GM23338 (cell line): ENCODE measurements around the gene AGPS. TPM values are rescaled to one million over a fixed set of nuclear protein-coding genes. Genes with fewer than 3 reads are reported as not detected.

Experiments used
- ATAC-seq: fragments of 200-7000 bp; cut with Tn5 transposase; 3 replicates; pipeline ENCODE4 v1.9.1; 2020
- DNase-seq: peaks from one replicate; pipeline ENCODE4 v3.0.0-alpha.2; 2015; ENCODE audit warnings: low spot score
- H2AFZ ChIP-seq: fragments of 200-600 bp; sonication (generic); 2 replicates; pipeline ENCODE4 v1.8.0; 2016; ENCODE audit warnings: antibody characterized with exemption, mild to moderate bottlenecking, moderate library complexity
- H3F3A ChIP-seq: fragments of 200-600 bp; sonication (generic); replicated peaks from 2 replicates; pipeline ENCODE4 v1.8.0; 2017; ENCODE audit warnings: antibody characterized with exemption, mixed run types, low read depth
- H3K27ac ChIP-seq: fragments of 200-600 bp; sonication (generic); 2 replicates; pipeline ENCODE4 v1.6.1; 2016; ENCODE audit warnings: low read depth
- H3K27me3 ChIP-seq: fragments of 200-600 bp; sonication (generic); 2 replicates; pipeline ENCODE4 v1.8.0; 2016; ENCODE audit warnings: mild to moderate bottlenecking, mixed run types, moderate library complexity; ENCODE audit not compliant: insufficient read depth
- H3K36me3 ChIP-seq: fragments of 200-600 bp; sonication (generic); 2 replicates; pipeline ENCODE4 v1.8.0; 2016; ENCODE audit warnings: mild to moderate bottlenecking; ENCODE audit not compliant: insufficient read depth
- H3K4me1 ChIP-seq: fragments of 200-600 bp; sonication (generic); 2 replicates; pipeline ENCODE4 v1.8.0; 2016; ENCODE audit warnings: mild to moderate bottlenecking, moderate library complexity; ENCODE audit not compliant: insufficient read depth
- H3K4me2 ChIP-seq: fragments of 200-600 bp; sonication (generic); 2 replicates; pipeline ENCODE4 v1.7.1; 2017; ENCODE audit warnings: mixed run types
- H3K4me3 ChIP-seq: fragments of 200-600 bp; sonication (generic); 2 replicates; pipeline ENCODE4 v1.6.1; 2016; ENCODE audit warnings: mixed run types
- H3K79me2 ChIP-seq: fragments of 200-600 bp; sonication (generic); replicated peaks from 2 replicates; pipeline ENCODE4 v1.8.0; 2017; ENCODE audit warnings: mild to moderate bottlenecking; ENCODE audit not compliant: insufficient read depth
- H3K9me2 ChIP-seq: fragments of 200-600 bp; sonication (generic); 2 replicates; pipeline ENCODE4 v1.8.0; 2017; ENCODE audit not compliant: insufficient read depth
- H4K20me1 ChIP-seq: fragments of 200-600 bp; sonication (generic); replicated peaks from 2 replicates; pipeline ENCODE4 v1.8.0; 2017; ENCODE audit warnings: mild to moderate bottlenecking; ENCODE audit not compliant: insufficient read depth
- H3K27ac Mint-ChIP-seq: 2 replicates; pipeline ENCODE4 v1.8.0; 2020; ENCODE audit warnings: inconsistent platforms, mild to moderate bottlenecking, moderate library complexity, mixed read lengths
- H3K27me3 Mint-ChIP-seq: 3 replicates; pipeline ENCODE4 v1.8.0; 2022; ENCODE audit warnings: low read depth, mild to moderate bottlenecking, moderate library complexity, mixed read lengths, inconsistent platforms; ENCODE audit not compliant: insufficient read depth, poor library complexity
- H3K36me3 Mint-ChIP-seq: 3 replicates; pipeline ENCODE4 v1.8.0; 2021; ENCODE audit warnings: low read depth, mild to moderate bottlenecking, inconsistent platforms, moderate library complexity, mixed read lengths
- H3K4me1 Mint-ChIP-seq: 3 replicates; pipeline ENCODE4 v1.8.0; 2020; ENCODE audit warnings: mild to moderate bottlenecking, inconsistent platforms, mixed read lengths
- H3K4me3 Mint-ChIP-seq: 3 replicates; pipeline ENCODE4 v1.8.0; 2021; ENCODE audit warnings: moderate library complexity, mild to moderate bottlenecking, inconsistent platforms, mixed read lengths
- H3K9me3 Mint-ChIP-seq: 3 replicates; pipeline ENCODE4 v1.8.0; 2020; ENCODE audit warnings: moderate library complexity, mild to moderate bottlenecking, inconsistent platforms, mixed read lengths
- CREB1 ChIP-seq: fragments of 250-450 bp; sonication (Bioruptor Pico); IDR thresholded peaks from 2 replicates; pipeline ENCODE4 v1.5.0; 2020; ENCODE audit warnings: low read depth, mild to moderate bottlenecking, moderate library complexity
- EZH2 ChIP-seq: fragments of 200-600 bp; sonication (generic); IDR thresholded peaks from one replicate; pipeline ENCODE4 v1.8.0; 2017; ENCODE audit warnings: antibody characterized with exemption, mild to moderate bottlenecking, low read depth; ENCODE audit not compliant: unreplicated experiment
- EZH2phosphoT487 ChIP-seq: fragments of 200-600 bp; sonication (generic); IDR thresholded peaks from one replicate; pipeline ENCODE4 v1.8.1; 2018; ENCODE audit warnings: antibody characterized with exemption; ENCODE audit not compliant: unreplicated experiment
- NANOG ChIP-seq: IDR thresholded peaks from 2 replicates; pipeline ENCODE4 v1.6.1; 2016; ENCODE audit warnings: antibody characterized with exemption, borderline replicate concordance
- POLR2AphosphoS5 ChIP-seq: IDR thresholded peaks from 2 replicates; pipeline ENCODE4 v1.6.1; 2016; ENCODE audit warnings: antibody characterized with exemption, low read depth
- STAT1 ChIP-seq: IDR thresholded peaks from one replicate; pipeline ENCODE4 v1.6.1; 2016; ENCODE audit warnings: antibody characterized with exemption; ENCODE audit not compliant: unreplicated experiment
- ZNF114 ChIP-seq: fragments of 250-450 bp; sonication (Bioruptor Pico); IDR thresholded peaks from 2 replicates; pipeline ENCODE4 v1.5.0; 2020; ENCODE audit warnings: mild to moderate bottlenecking, moderate library complexity
- ZNF331 ChIP-seq: fragments of 250-450 bp; sonication (Bioruptor Pico); IDR thresholded peaks from 2 replicates; pipeline ENCODE4 v1.5.0; 2020; ENCODE audit warnings: low read depth, mild to moderate bottlenecking, moderate library complexity
- polyA plus RNA-seq: library from polyadenylated mRNA; unstranded; fragments of >200 nt; fragmentation: Nextera tagmentation; extraction: Ambion mirVana; gene quantifications from 2 replicates; pipeline ENCODE4 v1.2.1, GENCODE V29; 2016
- total RNA-seq: library from RNA; depleted of rRNA; stranded (reverse); fragments of >200 nt; shearing (Covaris generic); gene quantifications from 2 replicates; pipeline ENCODE4 v1.2.3, GENCODE V29; 2014
- TF ChIP-seq, protein P1 (sequence below): fragments of 250-450 bp; sonication (Bioruptor Pico); IDR thresholded peaks from 2 replicates; pipeline ENCODE4 v1.5.0; 2020; ENCODE audit warnings: mild to moderate bottlenecking, moderate library complexity
- TF ChIP-seq, protein P2 (sequence below): IDR thresholded peaks from 2 replicates; pipeline ENCODE4 v1.6.1; 2016; ENCODE audit warnings: antibody characterized with exemption
- TF ChIP-seq, protein P3 (sequence below), 2 experiments: fragments of 200-600 bp in 1 of 2; sonication (generic) in 1 of 2; conservative IDR thresholded peaks; 2 replicates each; pipeline versions ENCODE4 v1.5.1 to v1.6.1; 2016 to 2017; ENCODE audit warnings: antibody characterized with exemption in 2 of 2, low read depth in 2 of 2, mild to moderate bottlenecking in 2 of 2, moderate library complexity in 1 of 2
- TF ChIP-seq, protein P4 (sequence below): IDR thresholded peaks from one replicate; pipeline ENCODE4 v1.6.1; 2018; ENCODE audit warnings: antibody characterized with exemption; ENCODE audit not compliant: unreplicated experiment

The AGPS gene
- total and polyA plus RNA-seq, 2 experiments from 2014 or later: 14.6 to 73.2 TPM

DNA sequence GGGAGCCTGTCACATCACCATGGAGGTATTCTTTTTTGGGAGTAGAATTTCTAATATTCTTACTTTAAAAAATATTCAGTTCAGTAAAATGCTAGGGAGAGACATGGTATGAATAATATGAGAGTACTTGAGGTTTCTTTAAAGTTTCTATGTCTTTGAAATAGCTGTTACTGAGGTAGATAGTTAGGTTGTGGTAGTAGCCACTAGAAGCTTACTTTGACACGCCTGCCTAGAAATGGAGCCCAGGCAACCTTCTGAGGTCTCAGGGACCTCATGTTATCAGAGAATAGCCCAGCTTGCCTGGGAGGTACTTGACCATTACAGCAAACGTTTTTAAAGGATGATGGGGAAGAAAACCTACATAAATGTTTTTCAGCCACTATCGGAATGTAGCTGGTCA lies 131.2 kb downstream of the AGPS start:
- H3K27me3 ChIP-seq: no peaks in the 10 kb centered on the region
- H3K27ac ChIP-seq: no peak overlapping the region
- no peaks in the 10 kb centered on the region for H3K36me3 ChIP-seq
- no peaks in the 10 kb centered on the region for H4K20me1 ChIP-seq
- no peak overlapping the region for H2AFZ ChIP-seq
- no peaks in the 10 kb centered on the region for H3F3A ChIP-seq
- no peak overlapping the region for H3K4me3 Mint-ChIP-seq
- H3K4me1 ChIP-seq: peaks cover 33% of the 10 kb centered on the region
- H3K27me3 Mint-ChIP-seq: no peaks in the 10 kb centered on the region
- no peaks in the 10 kb centered on the region for H3K9me2 ChIP-seq
- 0 out of 3 replicates have a peak, but pooled peaks cover 2% of the 10 kb centered on the region for H3K36me3 Mint-ChIP-seq
- no peak for DNase-seq
- peaks cover 24% of the 10 kb centered on the region for H3K4me1 Mint-ChIP-seq
- TF ChIP-seq CREB1 (CRISPR knock-in tag): no peak
- TF ChIP-seq POLR2AphosphoS5: no peak
- TF ChIP-seq EZH2phosphoT487: no peak
- no peak for TF ChIP-seq EZH2
- TF ChIP-seq, protein P1, sequence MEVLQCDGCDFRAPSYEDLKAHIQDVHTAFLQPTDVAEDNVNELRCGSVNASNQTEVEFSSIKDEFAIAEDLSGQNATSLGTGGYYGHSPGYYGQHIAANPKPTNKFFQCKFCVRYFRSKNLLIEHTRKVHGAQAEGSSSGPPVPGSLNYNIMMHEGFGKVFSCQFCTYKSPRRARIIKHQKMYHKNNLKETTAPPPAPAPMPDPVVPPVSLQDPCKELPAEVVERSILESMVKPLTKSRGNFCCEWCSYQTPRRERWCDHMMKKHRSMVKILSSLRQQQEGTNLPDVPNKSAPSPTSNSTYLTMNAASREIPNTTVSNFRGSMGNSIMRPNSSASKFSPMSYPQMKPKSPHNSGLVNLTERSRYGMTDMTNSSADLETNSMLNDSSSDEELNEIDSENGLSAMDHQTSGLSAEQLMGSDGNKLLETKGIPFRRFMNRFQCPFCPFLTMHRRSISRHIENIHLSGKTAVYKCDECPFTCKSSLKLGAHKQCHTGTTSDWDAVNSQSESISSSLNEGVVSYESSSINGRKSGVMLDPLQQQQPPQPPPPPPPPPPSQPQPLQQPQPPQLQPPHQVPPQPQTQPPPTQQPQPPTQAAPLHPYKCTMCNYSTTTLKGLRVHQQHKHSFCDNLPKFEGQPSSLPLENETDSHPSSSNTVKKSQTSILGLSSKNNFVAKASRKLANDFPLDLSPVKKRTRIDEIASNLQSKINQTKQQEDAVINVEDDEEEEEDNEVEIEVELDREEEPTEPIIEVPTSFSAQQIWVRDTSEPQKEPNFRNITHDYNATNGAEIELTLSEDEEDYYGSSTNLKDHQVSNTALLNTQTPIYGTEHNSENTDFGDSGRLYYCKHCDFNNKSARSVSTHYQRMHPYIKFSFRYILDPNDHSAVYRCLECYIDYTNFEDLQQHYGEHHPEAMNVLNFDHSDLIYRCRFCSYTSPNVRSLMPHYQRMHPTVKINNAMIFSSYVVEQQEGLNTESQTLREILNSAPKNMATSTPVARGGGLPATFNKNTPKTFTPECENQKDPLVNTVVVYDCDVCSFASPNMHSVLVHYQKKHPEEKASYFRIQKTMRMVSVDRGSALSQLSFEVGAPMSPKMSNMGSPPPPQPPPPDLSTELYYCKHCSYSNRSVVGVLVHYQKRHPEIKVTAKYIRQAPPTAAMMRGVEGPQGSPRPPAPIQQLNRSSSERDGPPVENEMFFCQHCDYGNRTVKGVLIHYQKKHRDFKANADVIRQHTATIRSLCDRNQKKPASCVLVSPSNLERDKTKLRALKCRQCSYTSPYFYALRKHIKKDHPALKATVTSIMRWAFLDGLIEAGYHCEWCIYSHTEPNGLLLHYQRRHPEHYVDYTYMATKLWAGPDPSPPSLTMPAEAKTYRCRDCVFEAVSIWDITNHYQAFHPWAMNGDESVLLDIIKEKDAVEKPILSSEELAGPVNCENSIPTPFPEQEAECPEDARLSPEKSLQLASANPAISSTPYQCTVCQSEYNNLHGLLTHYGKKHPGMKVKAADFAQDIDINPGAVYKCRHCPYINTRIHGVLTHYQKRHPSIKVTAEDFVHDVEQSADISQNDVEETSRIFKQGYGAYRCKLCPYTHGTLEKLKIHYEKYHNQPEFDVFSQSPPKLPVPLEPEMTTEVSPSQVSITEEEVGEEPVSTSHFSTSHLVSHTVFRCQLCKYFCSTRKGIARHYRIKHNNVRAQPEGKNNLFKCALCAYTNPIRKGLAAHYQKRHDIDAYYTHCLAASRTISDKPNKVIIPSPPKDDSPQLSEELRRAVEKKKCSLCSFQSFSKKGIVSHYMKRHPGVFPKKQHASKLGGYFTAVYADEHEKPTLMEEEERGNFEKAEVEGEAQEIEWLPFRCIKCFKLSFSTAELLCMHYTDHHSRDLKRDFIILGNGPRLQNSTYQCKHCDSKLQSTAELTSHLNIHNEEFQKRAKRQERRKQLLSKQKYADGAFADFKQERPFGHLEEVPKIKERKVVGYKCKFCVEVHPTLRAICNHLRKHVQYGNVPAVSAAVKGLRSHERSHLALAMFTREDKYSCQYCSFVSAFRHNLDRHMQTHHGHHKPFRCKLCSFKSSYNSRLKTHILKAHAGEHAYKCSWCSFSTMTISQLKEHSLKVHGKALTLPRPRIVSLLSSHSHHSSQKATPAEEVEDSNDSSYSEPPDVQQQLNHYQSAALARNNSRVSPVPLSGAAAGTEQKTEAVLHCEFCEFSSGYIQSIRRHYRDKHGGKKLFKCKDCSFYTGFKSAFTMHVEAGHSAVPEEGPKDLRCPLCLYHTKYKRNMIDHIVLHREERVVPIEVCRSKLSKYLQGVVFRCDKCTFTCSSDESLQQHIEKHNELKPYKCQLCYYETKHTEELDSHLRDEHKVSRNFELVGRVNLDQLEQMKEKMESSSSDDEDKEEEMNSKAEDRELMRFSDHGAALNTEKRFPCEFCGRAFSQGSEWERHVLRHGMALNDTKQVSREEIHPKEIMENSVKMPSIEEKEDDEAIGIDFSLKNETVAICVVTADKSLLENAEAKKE (CRISPR knock-in tag): no peak
- no peak for TF ChIP-seq NANOG
- TF ChIP-seq, protein P2, sequence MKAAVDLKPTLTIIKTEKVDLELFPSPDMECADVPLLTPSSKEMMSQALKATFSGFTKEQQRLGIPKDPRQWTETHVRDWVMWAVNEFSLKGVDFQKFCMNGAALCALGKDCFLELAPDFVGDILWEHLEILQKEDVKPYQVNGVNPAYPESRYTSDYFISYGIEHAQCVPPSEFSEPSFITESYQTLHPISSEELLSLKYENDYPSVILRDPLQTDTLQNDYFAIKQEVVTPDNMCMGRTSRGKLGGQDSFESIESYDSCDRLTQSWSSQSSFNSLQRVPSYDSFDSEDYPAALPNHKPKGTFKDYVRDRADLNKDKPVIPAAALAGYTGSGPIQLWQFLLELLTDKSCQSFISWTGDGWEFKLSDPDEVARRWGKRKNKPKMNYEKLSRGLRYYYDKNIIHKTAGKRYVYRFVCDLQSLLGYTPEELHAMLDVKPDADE: no peak
- no peak for TF ChIP-seq ZNF331 (CRISPR knock-in tag)
- TF ChIP-seq, protein P3, sequence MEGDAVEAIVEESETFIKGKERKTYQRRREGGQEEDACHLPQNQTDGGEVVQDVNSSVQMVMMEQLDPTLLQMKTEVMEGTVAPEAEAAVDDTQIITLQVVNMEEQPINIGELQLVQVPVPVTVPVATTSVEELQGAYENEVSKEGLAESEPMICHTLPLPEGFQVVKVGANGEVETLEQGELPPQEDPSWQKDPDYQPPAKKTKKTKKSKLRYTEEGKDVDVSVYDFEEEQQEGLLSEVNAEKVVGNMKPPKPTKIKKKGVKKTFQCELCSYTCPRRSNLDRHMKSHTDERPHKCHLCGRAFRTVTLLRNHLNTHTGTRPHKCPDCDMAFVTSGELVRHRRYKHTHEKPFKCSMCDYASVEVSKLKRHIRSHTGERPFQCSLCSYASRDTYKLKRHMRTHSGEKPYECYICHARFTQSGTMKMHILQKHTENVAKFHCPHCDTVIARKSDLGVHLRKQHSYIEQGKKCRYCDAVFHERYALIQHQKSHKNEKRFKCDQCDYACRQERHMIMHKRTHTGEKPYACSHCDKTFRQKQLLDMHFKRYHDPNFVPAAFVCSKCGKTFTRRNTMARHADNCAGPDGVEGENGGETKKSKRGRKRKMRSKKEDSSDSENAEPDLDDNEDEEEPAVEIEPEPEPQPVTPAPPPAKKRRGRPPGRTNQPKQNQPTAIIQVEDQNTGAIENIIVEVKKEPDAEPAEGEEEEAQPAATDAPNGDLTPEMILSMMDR (conservative IDR thresholded peaks at IDR 0.05; ENCODE audit: low read depth in 2 of 2): no peak
- TF ChIP-seq ZNF114 (CRISPR knock-in tag): no peak
- TF ChIP-seq, protein P4, sequence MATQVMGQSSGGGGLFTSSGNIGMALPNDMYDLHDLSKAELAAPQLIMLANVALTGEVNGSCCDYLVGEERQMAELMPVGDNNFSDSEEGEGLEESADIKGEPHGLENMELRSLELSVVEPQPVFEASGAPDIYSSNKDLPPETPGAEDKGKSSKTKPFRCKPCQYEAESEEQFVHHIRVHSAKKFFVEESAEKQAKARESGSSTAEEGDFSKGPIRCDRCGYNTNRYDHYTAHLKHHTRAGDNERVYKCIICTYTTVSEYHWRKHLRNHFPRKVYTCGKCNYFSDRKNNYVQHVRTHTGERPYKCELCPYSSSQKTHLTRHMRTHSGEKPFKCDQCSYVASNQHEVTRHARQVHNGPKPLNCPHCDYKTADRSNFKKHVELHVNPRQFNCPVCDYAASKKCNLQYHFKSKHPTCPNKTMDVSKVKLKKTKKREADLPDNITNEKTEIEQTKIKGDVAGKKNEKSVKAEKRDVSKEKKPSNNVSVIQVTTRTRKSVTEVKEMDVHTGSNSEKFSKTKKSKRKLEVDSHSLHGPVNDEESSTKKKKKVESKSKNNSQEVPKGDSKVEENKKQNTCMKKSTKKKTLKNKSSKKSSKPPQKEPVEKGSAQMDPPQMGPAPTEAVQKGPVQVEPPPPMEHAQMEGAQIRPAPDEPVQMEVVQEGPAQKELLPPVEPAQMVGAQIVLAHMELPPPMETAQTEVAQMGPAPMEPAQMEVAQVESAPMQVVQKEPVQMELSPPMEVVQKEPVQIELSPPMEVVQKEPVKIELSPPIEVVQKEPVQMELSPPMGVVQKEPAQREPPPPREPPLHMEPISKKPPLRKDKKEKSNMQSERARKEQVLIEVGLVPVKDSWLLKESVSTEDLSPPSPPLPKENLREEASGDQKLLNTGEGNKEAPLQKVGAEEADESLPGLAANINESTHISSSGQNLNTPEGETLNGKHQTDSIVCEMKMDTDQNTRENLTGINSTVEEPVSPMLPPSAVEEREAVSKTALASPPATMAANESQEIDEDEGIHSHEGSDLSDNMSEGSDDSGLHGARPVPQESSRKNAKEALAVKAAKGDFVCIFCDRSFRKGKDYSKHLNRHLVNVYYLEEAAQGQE: no peak
- TF ChIP-seq STAT1: no peak
- H3K4me2 ChIP-seq: no peak overlapping the region
- no peaks in the 10 kb centered on the region for H3K79me2 ChIP-seq
- H3K27ac Mint-ChIP-seq: no peak overlapping the region
- no peaks in the 10 kb centered on the region for H3K9me3 Mint-ChIP-seq
- no peak for ATAC-seq
- no peak overlapping the region for H3K4me3 ChIP-seq
